ENCODE measurements around the gene GRHPR.

GRHPR gene

GRCh38 chr9:37445832-37446231 is 23.3 kb downstream of the GRHPR start:
- no peak for TF ChIP-seq CTCF (IDR thresholded peaks at IDR 0.05; ENCODE audit: borderline replicate concordance, insufficient read depth, low read depth, low read length)

GRCh38 chr9:37446401-37446800 is 23.9 kb downstream of the GRHPR start:
- no peak for TF ChIP-seq CTCF (IDR thresholded peaks at IDR 0.05; ENCODE audit: borderline replicate concordance, insufficient read depth, low read depth, low read length)
- no peak overlapping the region for H3K4me3 ChIP-seq (ENCODE audit: low read depth, low read length)

More at GRCh38 chr9:37445832-37446231, 23.3 kb downstream of the GRHPR start:
- no peak overlapping the region for H3K4me3 ChIP-seq (ENCODE audit: low read depth, low read length)

GRCh38 chr9:37447111-37447510 is 24.6 kb downstream of the GRHPR start:
- no peak for TF ChIP-seq CTCF (IDR thresholded peaks at IDR 0.05; ENCODE audit: borderline replicate concordance, insufficient read depth, low read depth, low read length)
- H3K4me3 ChIP-seq (ENCODE audit: low read depth, low read length), result no peak overlapping the region

- no peak for TF ChIP-seq CTCF (IDR thresholded peaks at IDR 0.05; ENCODE audit: borderline replicate concordance, insufficient read depth, low read depth, low read length)
Measured at GRCh38 chr9:37449862-37450632, 27.6 kb downstream of the GRHPR start.

GRCh38 chr9:37451628-37452027 is 29.1 kb downstream of the GRHPR start:
- no peak overlapping the region for H3K4me3 ChIP-seq (ENCODE audit: low read depth, low read length)
- no peak for TF ChIP-seq CTCF (IDR thresholded peaks at IDR 0.05; ENCODE audit: borderline replicate concordance, insufficient read depth, low read depth, low read length)

More at GRCh38 chr9:37449862-37450632, 27.6 kb downstream of the GRHPR start:
- H3K4me3 ChIP-seq (ENCODE audit: low read depth, low read length), result no peak overlapping the region

- TF ChIP-seq CTCF (IDR thresholded peaks at IDR 0.05; ENCODE audit: borderline replicate concordance, insufficient read depth, low read depth, low read length), result no peak
- no peak overlapping the region for H3K4me3 ChIP-seq (ENCODE audit: low read depth, low read length)
Measured at GRCh38 chr9:37452611-37453010, 30.1 kb downstream of the GRHPR start.

- H3K4me3 ChIP-seq (ENCODE audit: low read depth, low read length), result no peak overlapping the region
- no peak for TF ChIP-seq CTCF (IDR thresholded peaks at IDR 0.05; ENCODE audit: borderline replicate concordance, insufficient read depth, low read depth, low read length)
Measured at GRCh38 chr9:37453827-37454226, 31.3 kb downstream of the GRHPR start.
